Liver (tissue), 2 donors: ENCODE data around the gene KLF16.

Source experiments
- REST ChIP-seq: IDR thresholded peaks from 2 replicates; pipeline ENCODE4 v1.6.1; 2016; ENCODE audit warnings: antibody characterized with exemption, mild to moderate bottlenecking
- TF ChIP-seq, protein P1 (sequence below): fragments of 150-350 bp; IDR thresholded peaks from 2 replicates; pipeline ENCODE4 v1.5.1; 2017; ENCODE audit warnings: improper control_type of control experiment, low read depth, low read length; ENCODE audit not compliant: missing input control
- donor health status: healthy.

DNA sequence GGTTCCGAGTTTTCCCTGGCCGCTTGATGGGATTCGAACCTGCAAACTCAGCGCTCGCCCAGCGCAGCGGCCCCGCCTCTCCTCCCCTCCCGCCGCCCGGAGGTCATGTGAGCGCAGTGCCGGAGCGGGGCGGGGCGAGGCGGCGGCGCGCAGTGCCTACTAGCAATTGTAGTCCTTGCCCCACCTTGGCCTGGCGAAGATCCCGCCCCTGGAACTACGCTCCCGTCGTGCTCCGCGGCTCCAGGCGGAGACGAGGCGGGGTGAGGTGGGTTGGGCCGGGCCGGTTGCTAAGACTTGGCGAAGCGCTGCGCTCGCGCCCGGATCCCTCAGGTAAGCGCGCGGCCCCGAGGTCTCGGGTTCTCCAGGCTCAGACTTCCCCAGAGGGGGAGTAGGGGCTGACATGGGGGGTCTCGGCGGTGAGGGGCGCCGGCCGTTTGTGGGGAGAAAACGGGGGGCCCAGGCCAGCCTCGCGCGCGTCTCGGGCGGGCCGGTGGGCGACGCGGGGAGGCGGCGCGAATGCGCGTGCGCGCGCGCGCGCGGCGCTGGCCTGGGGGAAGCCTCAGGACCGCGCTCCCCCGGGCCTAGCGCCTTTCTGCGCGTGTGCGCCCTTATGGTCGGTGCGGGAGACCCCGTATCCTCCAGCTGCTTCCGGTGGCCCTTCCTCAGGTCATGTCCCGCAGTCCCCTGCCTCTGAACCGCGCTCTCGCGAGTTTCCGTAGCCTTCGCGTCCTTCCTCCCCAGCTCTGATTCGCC, 41.9 kb upstream of the KLF16 start, which contains the start of the genes ADAT3 and SCAMP4:
- no peak for TF ChIP-seq REST
- TF ChIP-seq, protein P1, sequence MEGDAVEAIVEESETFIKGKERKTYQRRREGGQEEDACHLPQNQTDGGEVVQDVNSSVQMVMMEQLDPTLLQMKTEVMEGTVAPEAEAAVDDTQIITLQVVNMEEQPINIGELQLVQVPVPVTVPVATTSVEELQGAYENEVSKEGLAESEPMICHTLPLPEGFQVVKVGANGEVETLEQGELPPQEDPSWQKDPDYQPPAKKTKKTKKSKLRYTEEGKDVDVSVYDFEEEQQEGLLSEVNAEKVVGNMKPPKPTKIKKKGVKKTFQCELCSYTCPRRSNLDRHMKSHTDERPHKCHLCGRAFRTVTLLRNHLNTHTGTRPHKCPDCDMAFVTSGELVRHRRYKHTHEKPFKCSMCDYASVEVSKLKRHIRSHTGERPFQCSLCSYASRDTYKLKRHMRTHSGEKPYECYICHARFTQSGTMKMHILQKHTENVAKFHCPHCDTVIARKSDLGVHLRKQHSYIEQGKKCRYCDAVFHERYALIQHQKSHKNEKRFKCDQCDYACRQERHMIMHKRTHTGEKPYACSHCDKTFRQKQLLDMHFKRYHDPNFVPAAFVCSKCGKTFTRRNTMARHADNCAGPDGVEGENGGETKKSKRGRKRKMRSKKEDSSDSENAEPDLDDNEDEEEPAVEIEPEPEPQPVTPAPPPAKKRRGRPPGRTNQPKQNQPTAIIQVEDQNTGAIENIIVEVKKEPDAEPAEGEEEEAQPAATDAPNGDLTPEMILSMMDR = peak; percentile 6
